Stimulated activated CD4-positive, alpha-beta T cell treated with anti-CD3 and anti-CD28 coated beads, Interleukin-4, amount 100 ng/mL, for 4 hours (primary cell): ENCODE measurements around the gene ENTREP3.

Experiments used
- DNase-seq, 2 experiments: peaks; one replicate each; pipeline ENCODE4 v3.0.0-alpha.2; 2020

ENTREP3 gene

GRCh38 chr1:155277902-155278688 is 22.8 kb upstream of the ENTREP3 start:
- DNase-seq, result peak; percentile 68 to 71

DNA sequence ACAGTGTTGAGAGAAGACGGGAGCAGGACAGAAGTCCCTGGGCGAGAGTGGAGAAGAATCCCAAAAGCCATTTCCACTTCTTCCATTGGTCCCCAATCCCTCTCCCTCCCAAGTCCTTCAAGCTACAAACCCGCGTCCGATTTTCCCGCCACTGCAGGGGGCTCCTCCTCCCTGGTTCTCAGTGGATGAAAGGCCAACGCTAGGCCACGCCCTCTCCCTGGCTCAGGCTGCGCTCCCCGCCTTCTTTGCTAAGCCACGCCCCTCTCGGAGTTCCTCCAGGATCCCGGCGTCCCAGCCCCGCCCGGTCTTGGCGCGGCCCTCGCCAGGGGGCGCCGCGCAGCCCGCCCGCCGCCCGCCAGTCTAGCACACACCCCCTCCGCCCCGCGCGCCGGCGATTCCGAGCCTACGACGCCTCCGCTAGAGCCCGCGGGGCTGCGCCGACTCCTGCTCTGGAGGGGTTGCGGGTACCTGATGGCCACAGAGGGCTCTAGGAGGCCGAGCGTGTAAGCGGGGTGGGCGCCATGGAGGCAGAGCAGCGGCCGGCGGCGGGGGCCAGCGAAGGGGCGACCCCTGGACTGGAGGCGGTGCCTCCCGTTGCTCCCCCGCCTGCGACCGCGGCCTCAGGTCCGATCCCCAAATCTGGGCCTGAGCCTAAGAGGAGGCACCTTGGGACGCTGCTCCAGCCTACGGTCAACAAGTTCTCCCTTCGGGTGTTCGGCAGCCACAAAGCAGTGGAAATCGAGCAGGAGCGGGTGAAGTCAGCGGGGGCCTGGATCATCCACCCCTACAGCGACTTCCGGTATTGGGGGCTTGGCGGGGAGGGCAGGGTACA is 22.0 kb upstream of the ENTREP3 start, which contains the start of gene HCN3:
TSS of gene HCN3 (plus strand) at position 394 of the 832 bp plus-strand sequence. CDS start at position 522, 128 bp downstream.
- DNase-seq, result peak; percentile 94 to 95

GRCh38 chr1:155273343-155274245 is 18.3 kb upstream of the ENTREP3 start, which contains the start of gene CLK2:
Gene CLK2, minus strand, starts transcription at chr1:155273504. Its CDS starts 2,527 bp downstream, at chr1:155270977.
- DNase-seq, result peak; percentile 96

DNA sequence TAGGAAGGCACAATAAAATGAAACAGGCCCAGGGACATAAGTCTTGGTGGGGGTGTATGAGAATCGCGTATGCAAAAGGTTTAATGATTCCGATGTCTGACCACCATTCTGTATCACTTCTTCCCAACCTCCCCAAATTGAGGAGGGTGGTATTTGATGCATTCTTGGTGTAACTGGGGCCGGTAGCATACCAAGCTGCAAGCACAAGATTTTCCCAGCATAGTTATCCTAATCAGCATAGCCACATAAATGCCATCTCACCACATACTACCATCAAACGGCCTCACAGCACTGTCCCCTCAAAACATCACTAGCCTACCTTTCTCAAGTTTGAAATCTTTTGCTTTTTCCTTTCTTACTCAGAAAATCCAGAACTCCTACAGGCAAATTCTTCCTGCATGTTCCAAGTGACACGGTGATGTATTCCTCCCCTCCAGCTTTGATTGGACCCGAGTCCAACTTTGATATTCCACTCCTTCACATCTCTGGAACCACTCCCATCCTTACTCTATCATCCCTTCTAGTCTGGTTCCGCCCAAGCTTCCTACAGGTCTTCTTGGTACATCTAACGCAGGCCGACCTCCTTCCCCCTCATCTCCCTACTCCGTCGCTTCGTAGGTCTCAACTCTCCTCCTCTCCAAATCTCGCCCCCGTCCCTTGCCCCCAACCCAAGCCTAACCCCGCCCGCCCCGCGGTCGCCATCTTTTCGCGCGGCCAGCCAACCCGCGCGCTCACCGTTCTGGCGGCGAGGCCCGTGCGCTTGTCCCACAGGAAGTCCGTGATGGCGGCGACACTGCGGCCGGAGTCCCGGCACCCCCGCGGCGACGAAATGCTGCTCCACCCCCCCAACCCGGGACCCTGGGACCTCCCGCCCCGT is 17.4 kb upstream of the ENTREP3 start:
- no peak for DNase-seq

- no peak for DNase-seq
Measured at GRCh38 chr1:155269381-155269780, 14.1 kb upstream of the ENTREP3 start.

GRCh38 chr1:155268630-155269029 is 13.3 kb upstream of the ENTREP3 start:
- no peak for DNase-seq

- no peak for DNase-seq
Measured at GRCh38 chr1:155267373-155267772, 12.1 kb upstream of the ENTREP3 start.

DNA sequence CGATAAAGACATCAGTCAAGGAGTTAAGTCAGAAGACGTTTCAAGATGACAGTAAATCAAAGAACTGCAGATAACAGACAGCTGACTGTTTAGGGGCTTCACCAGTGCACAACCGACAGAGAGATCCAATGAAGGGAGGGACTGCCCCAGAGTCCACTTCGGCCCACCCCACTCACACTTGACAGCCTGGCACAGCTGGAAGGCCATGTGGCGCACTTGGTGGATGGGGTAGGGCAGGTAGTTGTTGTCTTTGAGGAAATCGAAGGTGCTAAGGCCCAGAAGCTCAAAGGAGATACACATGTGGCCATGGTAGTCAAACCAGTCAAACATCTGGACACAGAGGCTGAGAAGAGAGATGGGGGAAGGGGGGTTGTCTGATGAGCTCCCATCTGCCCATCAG is 11.3 kb upstream of the ENTREP3 start:
- DNase-seq, result no peak

DNA sequence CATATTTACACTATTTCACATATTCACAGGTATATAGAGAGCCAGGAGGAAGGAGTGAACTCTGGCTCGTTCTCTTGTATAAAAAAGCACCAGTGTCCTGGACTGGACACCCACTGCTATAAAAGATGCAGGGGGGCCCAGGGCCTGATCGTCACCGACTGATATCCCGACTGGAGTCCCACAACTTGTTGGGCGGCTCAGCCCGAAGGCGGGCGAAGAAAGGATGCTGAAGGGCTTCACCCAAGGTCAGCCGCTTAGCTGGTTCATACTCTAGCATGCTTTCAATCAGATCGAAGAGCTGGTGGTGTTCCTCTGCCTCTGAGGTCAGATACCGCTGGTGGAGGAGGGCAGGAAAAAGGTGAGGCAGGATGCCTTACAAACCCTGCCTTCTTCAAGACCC is 7.8 kb upstream of the ENTREP3 start:
- DNase-seq, result no peak

DNA sequence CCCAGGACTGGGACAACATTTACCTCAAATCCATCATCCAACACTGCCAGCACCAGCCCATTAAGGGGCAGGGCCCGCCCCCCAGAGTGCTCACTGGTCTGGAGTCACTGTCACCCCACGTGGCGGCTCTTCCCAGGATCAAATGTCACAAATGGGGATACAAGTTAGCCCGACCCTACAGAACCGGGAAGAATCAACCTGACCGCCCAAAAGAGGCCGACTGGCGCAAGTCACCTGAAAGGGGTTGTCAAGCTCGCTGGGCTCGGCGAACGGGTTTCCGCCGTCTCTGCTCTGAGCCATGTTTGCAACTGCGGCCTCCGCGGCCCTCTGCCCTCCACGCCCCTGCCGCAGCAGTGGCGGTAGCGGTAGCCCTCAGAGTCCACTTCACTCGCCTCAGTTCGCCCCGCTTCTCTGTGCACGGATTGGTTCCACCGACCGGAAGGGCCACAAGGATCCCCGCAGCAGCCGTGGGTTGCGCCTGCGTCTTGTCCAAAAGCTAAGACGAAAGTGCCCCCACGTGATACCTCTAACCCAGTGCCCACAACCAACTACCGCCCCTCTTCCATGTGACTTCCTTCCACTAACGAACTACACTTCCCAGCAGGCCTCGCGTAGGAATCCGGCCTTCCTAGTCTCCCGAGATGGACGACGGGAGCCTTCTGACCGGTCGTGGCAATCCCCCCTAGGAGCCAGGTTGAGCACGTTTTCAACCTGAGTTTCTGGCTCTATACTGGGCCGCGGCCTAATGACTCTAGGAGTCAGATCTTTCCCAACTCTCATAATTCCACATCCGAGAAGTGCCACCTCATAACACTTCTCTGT is 6.8 kb upstream of the ENTREP3 start, which contains the start of gene SCAMP3:
TSS of gene SCAMP3 (minus strand) at position 509 of the 822 bp plus-strand sequence. CDS start at position 300, 209 bp downstream.
- DNase-seq, result peak; percentile 81 to 84

- DNase-seq, result peak in 1 of 2 experiments; percentile 9
Measured at GRCh38 chr1:155261493-155261851, 6.2 kb upstream of the ENTREP3 start.

DNA sequence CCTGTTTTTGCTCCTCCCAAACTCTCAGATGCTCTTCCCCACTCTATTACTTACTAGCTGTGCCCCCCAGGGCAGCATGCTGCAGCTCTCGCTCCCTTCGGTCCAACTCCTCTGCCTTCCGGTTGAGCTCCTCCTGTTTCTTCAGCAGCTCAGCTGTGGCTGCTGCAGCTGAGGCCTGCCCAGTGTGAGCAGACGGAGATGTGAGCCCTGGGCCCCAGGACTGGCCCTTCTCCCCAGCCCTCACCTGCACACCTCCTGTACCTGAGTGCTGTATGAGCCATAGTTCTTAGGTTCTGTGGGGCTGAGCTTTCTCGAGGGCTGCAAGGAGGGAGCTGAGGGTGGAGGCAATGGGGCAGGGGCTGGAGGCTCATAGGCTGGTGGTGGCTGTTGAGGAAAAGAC is 5.0 kb upstream of the ENTREP3 start:
- no peak for DNase-seq

GRCh38 chr1:155256058-155256852 is 972 bp upstream of the ENTREP3 start:
- DNase-seq, result no peak

- DNase-seq, result no peak
Measured at GRCh38 chr1:155254714-155255242, 505 bp downstream of the ENTREP3 start.

- DNase-seq, result no peak
Measured at GRCh38 chr1:155254228-155254713, 1.0 kb downstream of the ENTREP3 start.

- DNase-seq, result no peak
Measured at GRCh38 chr1:155253797-155254196, 1.5 kb downstream of the ENTREP3 start.

- DNase-seq, result no peak
Measured at GRCh38 chr1:155253208-155253607, 2.1 kb downstream of the ENTREP3 start.

GRCh38 chr1:155251566-155251965 is 3.7 kb downstream of the ENTREP3 start:
- DNase-seq, result no peak
